Activated CD4-positive, alpha-beta memory T cell treated with anti-CD3 and anti-CD28 coated beads, Interleukin-2, amount 10 ng/mL, durations not matched to agents 7 days and 5 days (primary cell): ENCODE data around the gene CACNB2. TPM values are rescaled to one million over a fixed set of nuclear protein-coding genes. Genes with fewer than 3 reads are reported as not detected.
"Not testable (repeated sequence)": the region's sequence is repeated elsewhere in the genome, so short reads cannot be mapped to it uniquely, and the experiment has no call there.

Experiments used
- CTCF ChIA-PET: fragments of 350-600 bp; sonication (Branson Sonifier 250); formaldehyde crosslinking; loops from one replicate; lab custom pipeline; 2021; ENCODE audit warnings: antibody characterized with exemption, inconsistent platforms; lab: Charles Lee
- POLR2A ChIA-PET: fragments of 350-600 bp; sonication (Branson Sonifier 250); formaldehyde crosslinking; loops from one replicate; lab custom pipeline; 2021; ENCODE audit warnings: antibody characterized with exemption; lab: Charles Lee
- DNase-seq: peaks from one replicate; pipeline ENCODE4 v3.0.0-alpha.2; 2020
- H3K27ac Mint-ChIP-seq: one replicate; pipeline ENCODE4 v1.8.0; 2021; ENCODE audit warnings: mild to moderate bottlenecking, mixed read lengths
- H3K27me3 Mint-ChIP-seq: one replicate; pipeline ENCODE4 v1.8.0; 2021; ENCODE audit warnings: mixed read lengths
- H3K36me3 Mint-ChIP-seq: one replicate; pipeline ENCODE4 v1.8.0; 2021; ENCODE audit warnings: low read depth, mixed read lengths
- H3K4me1 Mint-ChIP-seq: one replicate; pipeline ENCODE4 v1.8.0; 2021; ENCODE audit warnings: mixed read lengths
- H3K4me3 Mint-ChIP-seq: one replicate; pipeline ENCODE4 v1.8.0; 2021; ENCODE audit warnings: mild to moderate bottlenecking, mixed read lengths
- H3K9me3 Mint-ChIP-seq: one replicate; pipeline ENCODE4 v1.8.0; 2021; ENCODE audit warnings: mixed read lengths
- total RNA-seq, 2 experiments: library from RNA; stranded (reverse); gene quantifications; one replicate each; pipeline ENCODE4 v1.2.3, GENCODE V29; 2021

Gene CACNB2
- total RNA-seq, 2 experiments from 2014 or later = not detected

DNA sequence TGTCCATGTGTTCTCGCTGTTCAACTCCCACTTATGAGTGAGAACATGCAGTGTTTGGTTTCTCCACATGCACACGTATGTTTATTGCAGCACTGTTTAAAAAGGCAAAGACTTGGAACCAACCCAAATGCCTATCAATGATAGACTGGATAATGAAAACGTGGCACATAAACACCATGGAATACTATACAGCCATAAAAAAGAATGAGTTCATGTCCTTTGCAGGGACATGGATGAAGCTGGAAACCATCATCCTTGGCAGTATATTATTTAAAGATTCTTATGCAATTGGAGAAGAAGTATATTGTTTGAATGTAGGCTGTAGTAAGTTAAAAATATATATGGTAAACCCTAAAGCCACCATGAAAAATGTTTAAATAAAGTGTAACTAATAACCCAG is 7.2 kb upstream of the CACNB2 start:
- H3K4me3 Mint-ChIP-seq = no peak overlapping the region
- DNase-seq = no peak
- ChIA-PET POLR2A (no interaction called here), CTCF (no interaction called here)
- no peaks in the 10 kb centered on the region for H3K36me3 Mint-ChIP-seq
- H3K27me3 Mint-ChIP-seq = peaks cover 5% of the 10 kb centered on the region
- no peaks in the 10 kb centered on the region for H3K9me3 Mint-ChIP-seq
- H3K27ac Mint-ChIP-seq = no peak overlapping the region
- no peaks in the 10 kb centered on the region for H3K4me1 Mint-ChIP-seq

- H3K36me3 Mint-ChIP-seq = no peaks in the 10 kb centered on the region
- H3K27me3 Mint-ChIP-seq = peaks cover 10% of the 10 kb centered on the region
- H3K4me1 Mint-ChIP-seq = no peaks in the 10 kb centered on the region
- H3K9me3 Mint-ChIP-seq = no peaks in the 10 kb centered on the region
- ChIA-PET POLR2A (no interaction called here), CTCF (no interaction called here)
- H3K4me3 Mint-ChIP-seq = no peak overlapping the region
- DNase-seq = no peak
- no peak overlapping the region for H3K27ac Mint-ChIP-seq
These were observed 5.7 kb upstream of the CACNB2 start for GRCh38 chr10:18134509-18134908.

DNA sequence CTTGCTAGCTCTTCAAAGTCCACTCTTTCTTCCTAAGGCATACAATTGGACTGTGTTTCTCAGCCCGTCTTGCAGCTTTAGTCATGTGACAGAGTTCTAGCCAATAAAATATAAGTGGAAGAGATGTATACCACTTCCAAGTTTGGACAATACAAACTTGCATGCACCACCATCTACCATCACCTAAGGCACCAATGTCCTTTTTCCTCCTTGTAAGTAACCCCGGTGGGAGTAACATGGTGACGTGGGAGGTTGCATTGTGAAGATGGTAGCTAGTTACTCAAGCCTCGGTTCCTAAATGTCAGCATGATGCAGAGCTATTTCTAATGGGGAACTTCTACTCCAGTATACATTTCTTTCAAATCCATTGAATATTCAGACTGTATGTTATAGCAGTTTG is 5.3 kb upstream of the CACNB2 start:
- peaks cover 14% of the 10 kb centered on the region for H3K27me3 Mint-ChIP-seq
- POLR2A ChIA-PET = no interaction called here
- no peak overlapping the region for H3K4me3 Mint-ChIP-seq
- no peaks in the 10 kb centered on the region for H3K36me3 Mint-ChIP-seq
- no peaks in the 10 kb centered on the region for H3K4me1 Mint-ChIP-seq
- no peak overlapping the region for H3K27ac Mint-ChIP-seq
- CTCF ChIA-PET = no interaction called here
- no peak for DNase-seq
- no peaks in the 10 kb centered on the region for H3K9me3 Mint-ChIP-seq

GRCh38 chr10:18136073-18136791 is 4.0 kb upstream of the CACNB2 start:
- DNase-seq = no peak
- CTCF ChIA-PET = no interaction called here
- H3K4me3 Mint-ChIP-seq = no peak overlapping the region
- H3K9me3 Mint-ChIP-seq = no peaks in the 10 kb centered on the region
- POLR2A ChIA-PET = no interaction called here
- no peaks in the 10 kb centered on the region for H3K4me1 Mint-ChIP-seq
- peaks cover 15% of the 10 kb centered on the region for H3K27me3 Mint-ChIP-seq
- H3K36me3 Mint-ChIP-seq = no peaks in the 10 kb centered on the region
- H3K27ac Mint-ChIP-seq = no peak overlapping the region

GRCh38 chr10:18137111-18137510 is 3.1 kb upstream of the CACNB2 start:
- Mint-ChIP-seq H3K27ac (no peak overlapping the region), H3K36me3 (no peaks in the 10 kb centered on the region)

DNA sequence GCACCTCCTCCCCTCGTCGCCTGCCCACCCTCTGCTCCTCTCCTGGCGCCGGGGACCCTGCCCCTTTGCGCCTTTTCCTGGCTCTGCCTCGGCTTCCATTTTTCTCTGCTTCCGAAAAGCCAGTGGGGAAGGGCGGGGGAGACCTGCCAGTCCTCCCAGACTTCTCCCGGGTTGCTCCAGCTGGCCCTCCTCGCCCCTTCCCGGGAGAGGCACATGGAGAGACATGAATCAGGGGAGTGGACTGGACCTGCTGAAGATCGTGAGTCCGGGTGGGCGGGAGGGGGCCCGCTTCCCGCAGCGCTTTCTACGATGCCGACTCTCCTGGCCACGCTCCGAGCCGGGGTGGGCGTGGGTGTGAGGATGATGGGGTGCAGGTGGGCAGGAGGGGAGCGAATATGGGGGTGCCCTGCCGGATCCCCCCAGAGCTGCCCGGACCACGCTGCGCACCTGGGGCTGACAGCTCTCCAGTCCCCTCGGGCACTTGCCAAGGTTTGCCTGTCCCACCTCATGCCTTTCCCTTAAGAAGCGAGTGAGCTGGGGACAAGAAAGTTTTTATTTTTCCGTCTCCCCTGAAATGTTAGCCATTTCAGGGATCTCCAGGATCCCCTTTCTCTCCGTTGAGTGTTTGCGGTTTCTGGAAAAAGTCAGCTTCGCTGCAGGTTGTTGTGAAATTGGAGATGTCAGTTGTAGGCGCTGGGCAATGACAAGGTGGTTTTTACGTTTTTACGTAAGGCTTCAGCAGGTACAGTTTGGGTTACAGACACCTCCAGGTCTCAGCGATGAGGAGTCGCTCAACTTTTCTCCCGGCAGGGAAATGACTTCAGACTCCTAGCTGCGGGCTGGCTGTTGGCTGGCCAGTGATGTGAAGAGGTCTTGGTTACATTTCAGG is 977 bp downstream of the CACNB2 start:
- H3K4me1 Mint-ChIP-seq = peaks cover 2% of the 10 kb centered on the region
- H3K9me3 Mint-ChIP-seq = no peaks in the 10 kb centered on the region
- no peak overlapping the region for H3K4me3 Mint-ChIP-seq
- peaks cover 33% of the 10 kb centered on the region for H3K27me3 Mint-ChIP-seq
- CTCF ChIA-PET = no interaction called here
- H3K27ac Mint-ChIP-seq = no peak overlapping the region
- no peak for DNase-seq
- POLR2A ChIA-PET = no interaction called here
- H3K36me3 Mint-ChIP-seq = no peaks in the 10 kb centered on the region

More at GRCh38 chr10:18137111-18137510, 3.1 kb upstream of the CACNB2 start:
- CTCF ChIA-PET = no interaction called here
- Mint-ChIP-seq H3K9me3 (no peaks in the 10 kb centered on the region), H3K4me1 (peaks cover 2% of the 10 kb centered on the region), H3K4me3 (no peak overlapping the region), H3K27me3 (peaks cover 24% of the 10 kb centered on the region)
- DNase-seq = no peak
- POLR2A ChIA-PET = no interaction called here

DNA sequence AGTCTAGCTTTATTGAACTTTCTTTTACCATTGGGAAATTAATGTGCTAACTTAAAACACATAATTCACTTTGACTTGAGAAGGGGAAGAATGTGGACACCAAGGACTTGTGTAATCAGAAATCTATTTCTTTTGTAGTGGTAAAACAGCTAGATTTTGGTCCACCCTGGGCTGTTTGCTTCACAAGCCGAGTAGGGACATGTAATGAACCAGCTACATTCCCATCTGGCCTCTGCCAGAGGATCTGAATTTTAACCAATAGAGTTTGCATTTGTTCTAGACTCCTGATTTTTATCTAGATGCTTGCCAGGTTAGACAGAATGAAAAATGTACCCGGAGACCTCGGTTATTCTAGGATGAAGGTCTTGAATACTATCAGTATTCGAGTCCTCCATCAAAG is 1.9 kb downstream of the CACNB2 start:
- no peak overlapping the region for H3K27ac Mint-ChIP-seq
- no peak overlapping the region for H3K4me3 Mint-ChIP-seq
- peaks cover 33% of the 10 kb centered on the region for H3K27me3 Mint-ChIP-seq
- no peaks in the 10 kb centered on the region for H3K9me3 Mint-ChIP-seq
- POLR2A ChIA-PET = no interaction called here
- peaks cover 2% of the 10 kb centered on the region for H3K4me1 Mint-ChIP-seq
- CTCF ChIA-PET = no interaction called here
- no peaks in the 10 kb centered on the region for H3K36me3 Mint-ChIP-seq
- DNase-seq = no peak

DNA sequence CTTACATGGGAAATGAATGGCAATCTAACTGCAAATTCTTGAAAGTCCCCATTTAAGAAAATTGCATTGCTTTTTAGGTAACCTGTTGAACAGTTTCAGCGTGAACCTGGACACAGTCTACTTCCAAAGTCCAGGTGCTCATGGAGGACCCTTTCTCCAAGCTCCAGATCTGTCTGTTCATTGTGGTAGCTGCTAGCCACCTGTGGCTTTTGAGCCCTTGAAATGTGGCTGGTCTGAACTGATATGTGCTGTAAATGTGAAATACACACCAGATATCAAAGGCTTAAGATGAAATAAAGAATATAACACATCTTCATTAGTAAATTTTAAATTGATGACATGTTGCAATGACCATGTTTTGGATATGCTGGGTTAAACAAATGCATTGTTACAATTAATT is 4.2 kb downstream of the CACNB2 start:
- H3K36me3 Mint-ChIP-seq = no peaks in the 10 kb centered on the region
- no peaks in the 10 kb centered on the region for H3K9me3 Mint-ChIP-seq
- no peak overlapping the region for H3K27ac Mint-ChIP-seq
- POLR2A ChIA-PET = no interaction called here
- H3K4me3 Mint-ChIP-seq = no peak overlapping the region
- DNase-seq = no peak
- CTCF ChIA-PET = no interaction called here
- peaks cover 25% of the 10 kb centered on the region for H3K27me3 Mint-ChIP-seq
- peaks cover 2% of the 10 kb centered on the region for H3K4me1 Mint-ChIP-seq

DNA sequence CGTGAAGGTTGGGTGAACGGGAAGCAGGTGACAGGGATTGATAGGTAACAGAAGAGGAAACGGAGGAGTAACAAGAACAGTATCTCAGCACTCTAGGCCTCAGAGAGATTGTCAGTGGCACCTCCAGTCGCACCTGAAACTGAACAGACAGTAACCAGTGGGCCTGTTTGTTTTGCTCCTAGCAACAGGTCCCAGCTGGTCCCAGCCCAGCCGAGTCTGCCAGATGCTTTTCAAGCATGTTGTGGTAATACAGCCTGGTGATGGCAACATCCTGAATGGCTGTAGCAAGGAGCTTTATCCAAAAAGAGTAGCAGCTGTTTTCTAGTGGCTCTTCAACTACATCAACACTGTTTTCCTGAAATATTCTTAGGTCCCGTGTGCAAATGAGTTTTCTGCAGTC is 4.7 kb downstream of the CACNB2 start:
- peaks cover 2% of the 10 kb centered on the region for H3K4me1 Mint-ChIP-seq
- DNase-seq = no peak
- H3K27me3 Mint-ChIP-seq = peaks cover 20% of the 10 kb centered on the region
- ChIA-PET CTCF (no interaction called here), POLR2A (no interaction called here)
- H3K36me3 Mint-ChIP-seq = no peaks in the 10 kb centered on the region
- H3K27ac Mint-ChIP-seq = no peak overlapping the region
- H3K9me3 Mint-ChIP-seq = no peaks in the 10 kb centered on the region
- H3K4me3 Mint-ChIP-seq = no peak overlapping the region

DNA sequence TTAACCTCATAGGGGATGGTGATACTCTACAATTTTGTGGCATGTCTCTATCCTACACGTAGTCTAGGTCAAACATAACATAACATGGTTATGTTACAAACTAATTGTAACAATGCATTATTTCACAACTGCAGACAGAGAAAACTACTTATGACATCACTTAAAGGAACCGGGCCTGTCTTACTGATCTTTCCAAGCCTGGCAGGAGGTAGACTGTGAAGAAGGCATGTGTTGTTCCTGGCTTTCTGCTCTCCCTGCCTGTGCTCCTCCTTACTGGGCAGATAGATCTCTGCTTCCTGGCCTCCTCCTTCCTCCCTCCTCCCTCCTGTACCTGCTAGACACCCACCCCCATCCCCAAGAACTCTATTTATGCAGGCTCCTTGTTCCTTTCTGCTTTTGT is 5.4 kb downstream of the CACNB2 start:
- no peak for DNase-seq
- H3K36me3 Mint-ChIP-seq = no peaks in the 10 kb centered on the region
- peaks cover 20% of the 10 kb centered on the region for H3K27me3 Mint-ChIP-seq

GRCh38 chr10:18149196-18149800 is 9.1 kb downstream of the CACNB2 start:
- no peak for DNase-seq
- CTCF ChIA-PET = no interaction called here
- Mint-ChIP-seq H3K4me1 (no peaks in the 10 kb centered on the region), H3K4me3 (no peak overlapping the region), H3K27ac (no peak overlapping the region), H3K9me3 (no peaks in the 10 kb centered on the region), H3K27me3 (peaks cover 1% of the 10 kb centered on the region), H3K36me3 (no peaks in the 10 kb centered on the region)
- POLR2A ChIA-PET = no interaction called here

More for the DNA sequence above, 5.4 kb downstream of the CACNB2 start:
- no peak overlapping the region for H3K4me3 Mint-ChIP-seq
- no peak overlapping the region for H3K27ac Mint-ChIP-seq
- no peaks in the 10 kb centered on the region for H3K9me3 Mint-ChIP-seq
- peaks cover 2% of the 10 kb centered on the region for H3K4me1 Mint-ChIP-seq
- CTCF ChIA-PET = no interaction called here
- POLR2A ChIA-PET = no interaction called here

- H3K4me1 Mint-ChIP-seq = no peaks in the 10 kb centered on the region
- ChIA-PET CTCF (no interaction called here), POLR2A (no interaction called here)
- no peak overlapping the region for H3K4me3 Mint-ChIP-seq
- no peak for DNase-seq
- H3K36me3 Mint-ChIP-seq = no peaks in the 10 kb centered on the region
- H3K27me3 Mint-ChIP-seq = no peaks in the 10 kb centered on the region
- no peak overlapping the region for H3K27ac Mint-ChIP-seq
- H3K9me3 Mint-ChIP-seq = no peaks in the 10 kb centered on the region
These were observed 11.2 kb downstream of the CACNB2 start for GRCh38 chr10:18151356-18151890.

DNA sequence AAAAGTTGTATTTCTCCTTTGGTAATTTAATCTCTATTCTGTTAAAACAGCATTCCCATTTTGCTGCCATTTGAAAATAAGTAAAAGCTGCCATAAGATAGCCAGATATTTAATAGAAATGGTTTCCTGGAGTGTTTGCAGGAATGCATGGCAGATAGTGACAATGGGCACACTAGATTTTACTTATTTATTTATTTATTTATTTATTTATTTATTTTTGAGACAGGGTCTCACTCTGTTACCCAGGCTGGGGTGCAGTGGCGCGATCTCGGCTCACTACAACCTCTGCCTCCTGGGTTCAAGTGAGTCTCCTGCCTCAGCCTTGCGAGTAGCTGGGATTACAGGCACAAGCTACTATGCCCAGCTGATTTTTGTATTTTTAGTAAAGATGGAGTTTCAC is 13.2 kb downstream of the CACNB2 start:
- H3K4me3 Mint-ChIP-seq, H3K4me1 Mint-ChIP-seq, H3K36me3 Mint-ChIP-seq, H3K9me3 Mint-ChIP-seq, H3K27me3 Mint-ChIP-seq, DNase-seq, POLR2A ChIA-PET, CTCF ChIA-PET, H3K27ac Mint-ChIP-seq: not testable (repeated sequence)
